Measurements from ENCODE around the gene SEC23IP. TPM values are rescaled to one million over a fixed set of nuclear protein-coding genes. Genes with fewer than 3 reads are reported as not detected.

SEC23IP gene
- total RNA-seq, 2 donors from 2014 or later = 53.9 to 97.4 TPM

- Mint-ChIP-seq H3K4me3 (no peak overlapping the region), H3K27ac (no peak overlapping the region), H3K36me3 (ENCODE audit: low read depth) (peaks cover 61% of the 10 kb centered on the region), H3K9me3 (no peaks in the 10 kb centered on the region), H3K4me1 (no peaks in the 10 kb centered on the region), H3K27me3 (no peaks in the 10 kb centered on the region)
- ATAC-seq (replicated peaks) = no peak
Observed at GRCh38 chr10:119942973-119943372, 50.4 kb downstream of the SEC23IP start.

GRCh38 chr10:119945805-119946204 lies 53.3 kb downstream of the SEC23IP start:
- Mint-ChIP-seq H3K4me3 (no peak overlapping the region), H3K4me1 (no peaks in the 10 kb centered on the region), H3K36me3 (ENCODE audit: low read depth) (peaks cover 37% of the 10 kb centered on the region), H3K9me3 (no peaks in the 10 kb centered on the region), H3K27me3 (no peaks in the 10 kb centered on the region), H3K27ac (no peak overlapping the region)
- no peak for ATAC-seq (replicated peaks)

- no peak for ATAC-seq (replicated peaks)
- no peaks in the 10 kb centered on the region for H3K27me3 Mint-ChIP-seq
- no peak overlapping the region for H3K27ac Mint-ChIP-seq
- no peaks in the 10 kb centered on the region for H3K9me3 Mint-ChIP-seq
- H3K36me3 Mint-ChIP-seq (ENCODE audit: low read depth) = peaks cover 22% of the 10 kb centered on the region
- H3K4me1 Mint-ChIP-seq = no peaks in the 10 kb centered on the region
- H3K4me3 Mint-ChIP-seq = no peak overlapping the region
Observed at GRCh38 chr10:119947300-119947699, 54.8 kb downstream of the SEC23IP start.

GRCh38 chr10:119957451-119957850 lies 64.9 kb downstream of the SEC23IP start:
- peaks cover 10% of the 10 kb centered on the region for H3K27me3 Mint-ChIP-seq
- no peak overlapping the region for H3K4me3 Mint-ChIP-seq
- no peaks in the 10 kb centered on the region for H3K36me3 Mint-ChIP-seq (ENCODE audit: low read depth)
- no peak overlapping the region for H3K27ac Mint-ChIP-seq
- H3K9me3 Mint-ChIP-seq = no peaks in the 10 kb centered on the region
- ATAC-seq (replicated peaks) = no peak
- H3K4me1 Mint-ChIP-seq = no peaks in the 10 kb centered on the region

GRCh38 chr10:119962837-119963236 lies 70.3 kb downstream of the SEC23IP start:
- ATAC-seq (replicated peaks) = no peak

GRCh38 chr10:119967066-119967465 lies 74.5 kb downstream of the SEC23IP start:
- Mint-ChIP-seq H3K36me3 (ENCODE audit: low read depth) (no peaks in the 10 kb centered on the region), H3K27ac (no peak overlapping the region), H3K4me3 (no peak overlapping the region), H3K27me3 (peaks cover 17% of the 10 kb centered on the region), H3K4me1 (no peaks in the 10 kb centered on the region), H3K9me3 (peaks cover 14% of the 10 kb centered on the region)
- ATAC-seq (replicated peaks) = no peak

More at GRCh38 chr10:119962837-119963236, 70.3 kb downstream of the SEC23IP start:
- H3K4me3 Mint-ChIP-seq = no peak overlapping the region
- H3K36me3 Mint-ChIP-seq (ENCODE audit: low read depth) = no peaks in the 10 kb centered on the region
- no peak overlapping the region for H3K27ac Mint-ChIP-seq
- no peaks in the 10 kb centered on the region for H3K4me1 Mint-ChIP-seq
- H3K9me3 Mint-ChIP-seq = peaks cover 10% of the 10 kb centered on the region
- peaks cover 20% of the 10 kb centered on the region for H3K27me3 Mint-ChIP-seq

GRCh38 chr10:119969609-119970008 lies 77.1 kb downstream of the SEC23IP start:
- no peak for ATAC-seq (replicated peaks)
- H3K27ac Mint-ChIP-seq = no peak overlapping the region
- H3K27me3 Mint-ChIP-seq = peaks cover 17% of the 10 kb centered on the region
- H3K4me3 Mint-ChIP-seq = no peak overlapping the region
- no peaks in the 10 kb centered on the region for H3K36me3 Mint-ChIP-seq (ENCODE audit: low read depth)
- no peaks in the 10 kb centered on the region for H3K4me1 Mint-ChIP-seq
- H3K9me3 Mint-ChIP-seq = peaks cover 14% of the 10 kb centered on the region

- no peak for ATAC-seq (replicated peaks)
- Mint-ChIP-seq H3K27me3 (peaks cover 15% of the 10 kb centered on the region), H3K27ac (no peak overlapping the region), H3K4me3 (no peak overlapping the region), H3K9me3 (peaks cover 14% of the 10 kb centered on the region), H3K4me1 (no peaks in the 10 kb centered on the region), H3K36me3 (ENCODE audit: low read depth) (no peaks in the 10 kb centered on the region)
Observed at GRCh38 chr10:119970107-119970506, 77.6 kb downstream of the SEC23IP start.

- Mint-ChIP-seq H3K9me3 (peaks cover 14% of the 10 kb centered on the region), H3K27ac (no peak overlapping the region), H3K27me3 (peaks cover 15% of the 10 kb centered on the region), H3K4me1 (no peaks in the 10 kb centered on the region), H3K4me3 (no peak overlapping the region), H3K36me3 (ENCODE audit: low read depth) (no peaks in the 10 kb centered on the region)
- ATAC-seq (replicated peaks) = no peak
Observed at GRCh38 chr10:119970963-119971362, 78.4 kb downstream of the SEC23IP start.

- Mint-ChIP-seq H3K4me3 (no peak overlapping the region), H3K36me3 (ENCODE audit: low read depth) (no peaks in the 10 kb centered on the region), H3K9me3 (no peaks in the 10 kb centered on the region), H3K4me1 (no peaks in the 10 kb centered on the region), H3K27me3 (peaks cover 16% of the 10 kb centered on the region), H3K27ac (no peak overlapping the region)
- ATAC-seq (replicated peaks) = peak; percentile 35
Observed at GRCh38 chr10:119973281-119973680, 80.8 kb downstream of the SEC23IP start.

GRCh38 chr10:119976421-119976820 lies 83.9 kb downstream of the SEC23IP start:
- no peak for ATAC-seq (replicated peaks)
- Mint-ChIP-seq H3K4me1 (no peaks in the 10 kb centered on the region), H3K27me3 (peaks cover 12% of the 10 kb centered on the region), H3K36me3 (ENCODE audit: low read depth) (no peaks in the 10 kb centered on the region), H3K27ac (no peak overlapping the region), H3K4me3 (no peak overlapping the region), H3K9me3 (no peaks in the 10 kb centered on the region)

- H3K9me3 Mint-ChIP-seq = no peaks in the 10 kb centered on the region
- no peak overlapping the region for H3K27ac Mint-ChIP-seq
Observed at GRCh38 chr10:119980956-119981750, 88.6 kb downstream of the SEC23IP start.

GRCh38 chr10:119981826-119982225 lies 89.3 kb downstream of the SEC23IP start:
- Mint-ChIP-seq H3K9me3 (no peaks in the 10 kb centered on the region), H3K4me1 (no peaks in the 10 kb centered on the region), H3K36me3 (ENCODE audit: low read depth) (no peaks in the 10 kb centered on the region), H3K4me3 (no peak overlapping the region), H3K27me3 (peaks cover 8% of the 10 kb centered on the region), H3K27ac (no peak overlapping the region)
- no peak for ATAC-seq (replicated peaks)

More at GRCh38 chr10:119980956-119981750, 88.6 kb downstream of the SEC23IP start:
- no peaks in the 10 kb centered on the region for H3K36me3 Mint-ChIP-seq (ENCODE audit: low read depth)
- peaks cover 6% of the 10 kb centered on the region for H3K27me3 Mint-ChIP-seq
- no peak for ATAC-seq (replicated peaks)
- no peak overlapping the region for H3K4me3 Mint-ChIP-seq
- H3K4me1 Mint-ChIP-seq = no peaks in the 10 kb centered on the region

GRCh38 chr10:119988333-119988732 lies 95.8 kb downstream of the SEC23IP start:
- H3K27ac Mint-ChIP-seq = no peak overlapping the region
- peaks cover 16% of the 10 kb centered on the region for H3K27me3 Mint-ChIP-seq
- no peaks in the 10 kb centered on the region for H3K4me1 Mint-ChIP-seq
- H3K36me3 Mint-ChIP-seq (ENCODE audit: low read depth) = no peaks in the 10 kb centered on the region
- no peaks in the 10 kb centered on the region for H3K9me3 Mint-ChIP-seq
- H3K4me3 Mint-ChIP-seq = no peak overlapping the region
- no peak for ATAC-seq (replicated peaks)

- ATAC-seq (replicated peaks) = no peak
- H3K27me3 Mint-ChIP-seq = peaks cover 27% of the 10 kb centered on the region
- H3K9me3 Mint-ChIP-seq = no peaks in the 10 kb centered on the region
Observed at GRCh38 chr10:119989966-119990365, 97.4 kb downstream of the SEC23IP start.

More at GRCh38 chr10:119989966-119990365, 97.4 kb downstream of the SEC23IP start:
- Mint-ChIP-seq H3K4me1 (no peaks in the 10 kb centered on the region), H3K27ac (no peak overlapping the region), H3K4me3 (no peak overlapping the region), H3K36me3 (ENCODE audit: low read depth) (no peaks in the 10 kb centered on the region)

Measured in activated T-helper 17 cell treated with anti-CD3 and anti-CD28 coated beads, Interleukin-2, amount 50 U/mL, for 72 hours (primary cell).